Caco-2 (cell line): ENCODE data around the gene ADGRD1. TPM values are rescaled to one million over a fixed set of nuclear protein-coding genes. Genes with fewer than 3 reads are reported as not detected.
A peak's percentile ranks its signal among the peaks of the same experiment; 100 is the strongest.

Source experiments
- BruUV-seq: library from RNA; stranded (reverse); fragments of 400-500 nt; replicated peaks from 2 replicates; lab custom pipeline; 2021; lab: Mats Ljungman, UMichigan
- CTCF ChIA-PET: fragments of 300-600 bp; sonication (Branson Sonifier 250); formaldehyde crosslinking; loops from one replicate; lab custom pipeline; 2022; ENCODE audit warnings: antibody characterized with exemption; lab: Charles Lee
- POLR2A ChIA-PET: fragments of 300-600 bp; sonication (Branson Sonifier 250); formaldehyde crosslinking; loops from one replicate; lab custom pipeline; 2022; ENCODE audit warnings: antibody characterized with exemption; lab: Charles Lee
- DNase-seq, 2 experiments: peaks; one replicate each; pipeline versions ENCODE4 v3.0.0 to v3.0.0-alpha.2; 2020 to 2022
- H3K27me3 ChIP-seq: replicated peaks from 2 replicates; pipeline ENCODE4 v1.6.0; 2011; ENCODE audit warnings: low read length; ENCODE audit not compliant: control insufficient read depth, insufficient read depth
- H3K36me3 ChIP-seq: 2 replicates; pipeline ENCODE4 v1.5.1; 2011; ENCODE audit warnings: low read length; ENCODE audit not compliant: control insufficient read depth, insufficient read depth
- H3K4me1 ChIP-seq: fragments of 250-450 bp; sonication (Bioruptor Pico); 2 replicates; pipeline ENCODE4 v1.5.1; 2020; ENCODE audit warnings: mild to moderate bottlenecking
- H3K4me3 ChIP-seq: 2 replicates; pipeline ENCODE4 v1.5.1; 2011; ENCODE audit warnings: low read depth, mild to moderate bottlenecking, control low read depth, low read length
- H3K9me3 ChIP-seq: fragments of 250-450 bp; sonication (Bioruptor Pico); 2 replicates; pipeline ENCODE4 v1.5.1; 2020; ENCODE audit warnings: mild to moderate bottlenecking, moderate library complexity
- H3K27ac Mint-ChIP-seq: one replicate; pipeline ENCODE4 v1.8.0; 2022; ENCODE audit warnings: mixed read lengths; ENCODE audit not compliant: unreplicated experiment
- H3K27me3 Mint-ChIP-seq: one replicate; pipeline ENCODE4 v1.8.0; 2022; ENCODE audit warnings: mixed read lengths; ENCODE audit not compliant: insufficient read depth, unreplicated experiment
- H3K36me3 Mint-ChIP-seq: one replicate; pipeline ENCODE4 v1.8.0; 2022; ENCODE audit warnings: mild to moderate bottlenecking, mixed read lengths; ENCODE audit not compliant: insufficient read depth, unreplicated experiment
- H3K4me1 Mint-ChIP-seq: one replicate; pipeline ENCODE4 v1.8.0; 2022; ENCODE audit warnings: low read depth, mixed read lengths; ENCODE audit not compliant: unreplicated experiment
- H3K4me3 Mint-ChIP-seq: one replicate; pipeline ENCODE4 v1.8.0; 2022; ENCODE audit warnings: mild to moderate bottlenecking, moderate library complexity, mixed read lengths; ENCODE audit not compliant: unreplicated experiment
- H3K9me3 Mint-ChIP-seq: one replicate; pipeline ENCODE4 v1.8.0; 2022; ENCODE audit warnings: mixed read lengths; ENCODE audit not compliant: unreplicated experiment
- intact Hi-C: fragments of 100-400 bp; cut with micrococcal nuclease; formaldehyde crosslinking; loops from one replicate; pipeline ENCODE4 v1.10.0; 2022; ENCODE audit not compliant: unreplicated experiment
- total RNA-seq: library from RNA; stranded (reverse); gene quantifications from 2 replicates; pipeline ENCODE4 v1.2.3, GENCODE V29; 2022
- TF ChIP-seq, protein P1 (sequence below), 2 experiments: fragments of 200-600 bp in 1 of 2; IDR thresholded peaks; 1 replicate in 1 of 2; 2 replicates in 1 of 2; pipeline versions ENCODE4 v1.5.1 to v1.8.0; 2011 to 2022; ENCODE audit warnings: antibody characterized with exemption in 1 of 2, control low read depth in 1 of 2, inconsistent platforms in 1 of 2, low read depth in 1 of 2, low read length in 1 of 2, mild to moderate bottlenecking in 1 of 2, moderate library complexity in 1 of 2; ENCODE audit not compliant: insufficient read depth in 1 of 2, severe bottlenecking in 1 of 2, unreplicated experiment in 1 of 2

Gene ADGRD1
- total RNA-seq, 1 experiment from 2014 or later: 3.6 TPM

- DNase-seq: no peak
- BruUV-seq: no TSS peak
- Mint-ChIP-seq H3K27ac (peak overlapping the region; percentile 15), H3K4me3 (no peak overlapping the region), H3K27me3 (no peaks in the 10 kb centered on the region), H3K36me3 (no peaks in the 10 kb centered on the region), H3K9me3 (peaks cover 19% of the 10 kb centered on the region), H3K4me1 (no peaks in the 10 kb centered on the region)
- TF ChIP-seq, protein P1, sequence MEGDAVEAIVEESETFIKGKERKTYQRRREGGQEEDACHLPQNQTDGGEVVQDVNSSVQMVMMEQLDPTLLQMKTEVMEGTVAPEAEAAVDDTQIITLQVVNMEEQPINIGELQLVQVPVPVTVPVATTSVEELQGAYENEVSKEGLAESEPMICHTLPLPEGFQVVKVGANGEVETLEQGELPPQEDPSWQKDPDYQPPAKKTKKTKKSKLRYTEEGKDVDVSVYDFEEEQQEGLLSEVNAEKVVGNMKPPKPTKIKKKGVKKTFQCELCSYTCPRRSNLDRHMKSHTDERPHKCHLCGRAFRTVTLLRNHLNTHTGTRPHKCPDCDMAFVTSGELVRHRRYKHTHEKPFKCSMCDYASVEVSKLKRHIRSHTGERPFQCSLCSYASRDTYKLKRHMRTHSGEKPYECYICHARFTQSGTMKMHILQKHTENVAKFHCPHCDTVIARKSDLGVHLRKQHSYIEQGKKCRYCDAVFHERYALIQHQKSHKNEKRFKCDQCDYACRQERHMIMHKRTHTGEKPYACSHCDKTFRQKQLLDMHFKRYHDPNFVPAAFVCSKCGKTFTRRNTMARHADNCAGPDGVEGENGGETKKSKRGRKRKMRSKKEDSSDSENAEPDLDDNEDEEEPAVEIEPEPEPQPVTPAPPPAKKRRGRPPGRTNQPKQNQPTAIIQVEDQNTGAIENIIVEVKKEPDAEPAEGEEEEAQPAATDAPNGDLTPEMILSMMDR (IDR thresholded peaks at IDR 0.05; ENCODE audit: insufficient read depth in 1 of 2, low read depth in 1 of 2, low read length in 1 of 2, severe bottlenecking in 1 of 2, unreplicated experiment in 1 of 2): no peak
- CTCF ChIA-PET: no interaction called here
- Histone ChIP-seq H3K9me3 (no peaks in the 10 kb centered on the region), H3K27me3 (no peaks in the 10 kb centered on the region), H3K4me1 (no peaks in the 10 kb centered on the region), H3K4me3 (no peak overlapping the region), H3K36me3 (no peaks in the 10 kb centered on the region)
- POLR2A ChIA-PET: no interaction called here
- intact Hi-C loops: no loop called here
Observed at GRCh38 chr12:131034631-131035244, 81.0 kb downstream of the ADGRD1 start.

DNA sequence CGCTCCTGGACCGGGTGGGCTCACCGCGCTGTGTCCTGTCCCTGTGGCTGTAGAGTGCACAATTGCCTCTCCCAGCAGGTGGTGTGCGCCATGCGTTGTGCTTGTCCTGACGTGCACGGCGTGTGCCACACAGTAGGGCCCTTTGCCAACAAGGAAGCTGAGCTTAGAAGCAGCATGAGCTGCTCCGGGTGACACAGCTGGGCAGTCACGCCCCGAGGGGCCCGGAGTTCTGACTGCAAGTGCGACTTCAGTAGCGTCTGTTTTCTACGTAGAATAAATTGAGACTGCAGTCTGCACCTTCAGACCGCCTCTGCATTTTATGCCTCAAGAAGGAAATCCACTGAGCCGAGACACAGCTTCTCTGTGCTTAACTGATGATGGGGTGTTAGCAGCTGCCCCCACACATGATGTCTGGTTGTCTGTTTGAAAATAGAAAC, 81.6 kb downstream of the ADGRD1 start:
- Histone ChIP-seq H3K27me3 (no peaks in the 10 kb centered on the region), H3K4me1 (no peaks in the 10 kb centered on the region), H3K4me3 (no peak overlapping the region), H3K9me3 (no peaks in the 10 kb centered on the region), H3K36me3 (no peaks in the 10 kb centered on the region)
- POLR2A ChIA-PET: no interaction called here
- H3K36me3 Mint-ChIP-seq: no peaks in the 10 kb centered on the region
- DNase-seq: no peak
- TF ChIP-seq, protein P1 (IDR thresholded peaks at IDR 0.05; ENCODE audit: insufficient read depth in 1 of 2, low read depth in 1 of 2, low read length in 1 of 2, severe bottlenecking in 1 of 2, unreplicated experiment in 1 of 2): no peak
- no TSS peak for BruUV-seq
- CTCF ChIA-PET: no interaction called here
- H3K27ac Mint-ChIP-seq: peak overlapping the region; percentile 15
- intact Hi-C loops: no loop called here
- H3K4me3 Mint-ChIP-seq: no peak overlapping the region
- H3K27me3 Mint-ChIP-seq: no peaks in the 10 kb centered on the region
- H3K9me3 Mint-ChIP-seq: peaks cover 19% of the 10 kb centered on the region
- H3K4me1 Mint-ChIP-seq: no peaks in the 10 kb centered on the region

- Mint-ChIP-seq H3K4me3 (no peak overlapping the region), H3K4me1 (no peaks in the 10 kb centered on the region), H3K9me3 (peaks cover 19% of the 10 kb centered on the region), H3K27me3 (no peaks in the 10 kb centered on the region), H3K36me3 (no peaks in the 10 kb centered on the region), H3K27ac (no peak overlapping the region)
- no TSS peak for BruUV-seq
- ChIA-PET CTCF (no interaction called here), POLR2A (no interaction called here)
- no peak for DNase-seq
- intact Hi-C loops: no loop called here
- no peaks in the 10 kb centered on the region for H3K4me1 ChIP-seq
- no peak overlapping the region for H3K4me3 ChIP-seq
- H3K9me3 ChIP-seq: no peaks in the 10 kb centered on the region
- TF ChIP-seq, protein P1 (IDR thresholded peaks at IDR 0.05; ENCODE audit: insufficient read depth in 1 of 2, low read depth in 1 of 2, low read length in 1 of 2, severe bottlenecking in 1 of 2, unreplicated experiment in 1 of 2): no peak
- no peaks in the 10 kb centered on the region for H3K36me3 ChIP-seq
- H3K27me3 ChIP-seq: no peaks in the 10 kb centered on the region
Observed at GRCh38 chr12:131038159-131038558, 84.5 kb downstream of the ADGRD1 start.
